SK-N-MC (cell line): ENCODE measurements around the gene LTC4S.

Experiments
- EZH2 ChIP-seq: fragments of 200-600 bp; sonication (generic); IDR thresholded peaks from one replicate; pipeline ENCODE4 v1.6.1; 2017; ENCODE audit warnings: antibody characterized with exemption
- FOXP2 ChIP-seq: optimal IDR thresholded peaks from 2 replicates; pipeline ENCODE3; 2011; ENCODE audit warnings: mild to moderate bottlenecking, moderate library complexity; ENCODE audit not compliant: insufficient read depth; ENCODE audit errors: extremely low read length, control extremely low read depth
- POLR2AphosphoS5 ChIP-seq: IDR thresholded peaks from 2 replicates; pipeline ENCODE4 v1.6.1; 2012; ENCODE audit warnings: mild to moderate bottlenecking, low read depth, low read length, borderline replicate concordance

DNA sequence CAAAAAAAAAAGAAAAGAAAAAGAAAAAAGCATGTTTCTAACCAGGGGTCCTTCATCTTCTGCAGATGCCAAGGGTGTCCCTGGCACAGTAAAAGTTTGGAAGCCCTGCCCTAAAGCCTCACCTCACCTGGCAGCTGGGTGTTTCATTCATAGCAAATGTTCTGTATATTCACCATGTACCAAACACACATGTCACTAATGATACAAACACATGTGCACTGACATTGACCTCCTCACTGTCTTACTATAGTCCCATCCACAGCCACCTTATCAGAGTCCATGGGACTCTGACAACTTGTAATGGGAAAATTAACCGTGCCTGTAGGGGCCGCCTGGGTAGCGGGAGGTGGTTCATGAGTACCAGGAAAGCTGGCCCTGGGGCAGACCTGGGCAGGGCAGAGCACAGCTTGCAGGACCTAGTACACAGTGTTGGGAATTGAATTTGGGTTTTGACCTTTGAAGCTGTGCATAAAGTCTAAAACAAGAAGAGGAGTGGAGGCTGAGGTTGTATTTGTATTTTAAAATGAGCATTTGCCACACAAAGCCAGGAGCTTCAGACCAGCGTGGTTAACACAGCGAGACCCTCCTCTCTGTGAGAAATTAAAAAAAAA is 19.3 kb downstream of the LTC4S start:
- no peak for TF ChIP-seq EZH2
- no peak for TF ChIP-seq POLR2AphosphoS5
- no peak for TF ChIP-seq FOXP2
